RWPE2 (cell line): ENCODE data around the gene CXCR1.
"Not testable (repeated sequence)": the region's sequence is repeated elsewhere in the genome, so short reads cannot be mapped to it uniquely, and the experiment has no call there.

Experiments
- ATAC-seq: fragments of 200-7000 bp; cut with Tn5 transposase; 3 replicates; pipeline ENCODE4 v1.9.1; 2021; ENCODE audit warnings: low read depth
- DNase-seq: peaks from one replicate; pipeline ENCODE4 v3.0.0-alpha.2; 2020; ENCODE audit warnings: low spot score
- H3K27ac ChIP-seq: fragments of 450-650 bp; 2 replicates; pipeline ENCODE4 v1.5.1; 2017; ENCODE audit warnings: mild to moderate bottlenecking; ENCODE audit not compliant: poor library complexity, severe bottlenecking
- H3K27me3 ChIP-seq: fragments of 250-450 bp; sonication (Bioruptor Pico); 2 replicates; pipeline ENCODE4 v1.5.1; 2021; ENCODE audit warnings: mild to moderate bottlenecking, moderate library complexity; ENCODE audit not compliant: insufficient read depth, poor library complexity, severe bottlenecking
- H3K36me3 ChIP-seq: fragments of 250-450 bp; sonication (Bioruptor Pico); 2 replicates; pipeline ENCODE4 v1.5.1; 2020; ENCODE audit warnings: low read depth, mild to moderate bottlenecking, moderate library complexity
- H3K4me1 ChIP-seq: fragments of 250-450 bp; sonication (Bioruptor Pico); 2 replicates; pipeline ENCODE4 v1.5.1; 2021; ENCODE audit warnings: mild to moderate bottlenecking, moderate library complexity; ENCODE audit not compliant: insufficient read depth, poor library complexity, severe bottlenecking
- H3K4me3 ChIP-seq: fragments of 250-450 bp; sonication (Bioruptor Pico); 2 replicates; pipeline ENCODE4 v1.5.1; 2021; ENCODE audit warnings: mild to moderate bottlenecking, moderate library complexity; ENCODE audit not compliant: severe bottlenecking
- H3K9me3 ChIP-seq: fragments of 250-450 bp; sonication (Bioruptor Pico); 2 replicates; pipeline ENCODE4 v1.5.1; 2021; ENCODE audit warnings: mild to moderate bottlenecking, moderate library complexity; ENCODE audit not compliant: severe bottlenecking
- CTCF ChIP-seq: fragments of 450-650 bp; IDR thresholded peaks from one replicate; pipeline ENCODE4 v1.5.1; 2017; ENCODE audit warnings: mild to moderate bottlenecking, moderate library complexity; ENCODE audit not compliant: poor library complexity, severe bottlenecking

CXCR1 gene

GRCh38 chr2:218179782-218180181 is 13.0 kb upstream of the CXCR1 start:
- TF ChIP-seq CTCF: no peak
- Histone ChIP-seq H3K27me3 (no peaks in the 10 kb centered on the region), H3K36me3 (no peaks in the 10 kb centered on the region), H3K9me3 (no peaks in the 10 kb centered on the region), H3K4me3 (no peak overlapping the region), H3K27ac (no peak overlapping the region), H3K4me1 (no peaks in the 10 kb centered on the region)
- ATAC-seq: no peak
- DNase-seq: no peak

- no peak overlapping the region for H3K4me3 ChIP-seq
- no peak for DNase-seq
- no peak for TF ChIP-seq CTCF
- no peaks in the 10 kb centered on the region for H3K9me3 ChIP-seq
- H3K27ac ChIP-seq: no peak overlapping the region
- H3K36me3 ChIP-seq: no peaks in the 10 kb centered on the region
- no peaks in the 10 kb centered on the region for H3K27me3 ChIP-seq
- ATAC-seq: no peak
- no peaks in the 10 kb centered on the region for H3K4me1 ChIP-seq
Observed at GRCh38 chr2:218172845-218173244, 6.1 kb upstream of the CXCR1 start.

- H3K27me3 ChIP-seq, H3K4me3 ChIP-seq, H3K4me1 ChIP-seq, H3K9me3 ChIP-seq, H3K36me3 ChIP-seq, H3K27ac ChIP-seq, DNase-seq, ATAC-seq: not testable (repeated sequence)
Observed at GRCh38 chr2:218171744-218172143, 5.0 kb upstream of the CXCR1 start.

- Histone ChIP-seq H3K4me1 (peaks cover 6% of the 10 kb centered on the region), H3K27ac (no peak overlapping the region)
- no peak for TF ChIP-seq CTCF
Observed at GRCh38 chr2:218169757-218170546, 3.2 kb upstream of the CXCR1 start.

GRCh38 chr2:218168635-218169462 is 2.1 kb upstream of the CXCR1 start:
- peak; percentile 58 for TF ChIP-seq CTCF
- H3K27me3 ChIP-seq: no peaks in the 10 kb centered on the region
- peak; percentile 57; the same call in 1 of the 3 replicates for ATAC-seq

More at GRCh38 chr2:218169757-218170546, 3.2 kb upstream of the CXCR1 start:
- Histone ChIP-seq H3K4me3 (no peak overlapping the region), H3K9me3 (no peaks in the 10 kb centered on the region), H3K27me3 (no peaks in the 10 kb centered on the region), H3K36me3 (no peaks in the 10 kb centered on the region)
- DNase-seq (no peak), ATAC-seq (no peak)

More at GRCh38 chr2:218168635-218169462, 2.1 kb upstream of the CXCR1 start:
- no peak for DNase-seq
- Histone ChIP-seq H3K9me3 (no peaks in the 10 kb centered on the region), H3K4me1 (peaks cover 6% of the 10 kb centered on the region), H3K4me3 (no peak overlapping the region), H3K36me3 (no peaks in the 10 kb centered on the region), H3K27ac (no peak overlapping the region)
